H9 (cell line): ENCODE measurements around the gene KCNIP4. TPM values are rescaled to one million over a fixed set of nuclear protein-coding genes. Genes with fewer than 3 reads are reported as not detected.

Experiments
- DNase-seq: peaks from one replicate; pipeline ENCODE4 v3.0.0-alpha.2; 2017
- H2AFZ ChIP-seq: one replicate; pipeline ENCODE4 v1.6.1; 2013; ENCODE audit warnings: mild to moderate bottlenecking, low read length, control low read depth, moderate library complexity
- H2AK5ac ChIP-seq: 2 replicates; pipeline ENCODE4 v1.6.1; 2013; ENCODE audit warnings: low read length, control low read depth, mixed read lengths; ENCODE audit not compliant: insufficient read length
- H2BK120ac ChIP-seq: one replicate; pipeline ENCODE4 v1.6.1; 2013; ENCODE audit warnings: low read depth, mild to moderate bottlenecking, low read length, control low read depth, inconsistent platforms; ENCODE audit not compliant: poor library complexity, severe bottlenecking
- H2BK12ac ChIP-seq: 2 replicates; pipeline ENCODE4 v1.6.1; 2013; ENCODE audit warnings: low read length, control low read depth, mixed read lengths, low read depth; ENCODE audit not compliant: insufficient read length
- H2BK15ac ChIP-seq: 2 replicates; pipeline ENCODE4 v1.6.1; 2013; ENCODE audit warnings: low read depth, low read length, control low read depth
- H2BK20ac ChIP-seq: one replicate; pipeline ENCODE4 v1.6.1; 2013; ENCODE audit warnings: low read depth, mild to moderate bottlenecking, low read length, control low read depth, inconsistent platforms; ENCODE audit not compliant: poor library complexity, severe bottlenecking
- H2BK5ac ChIP-seq: 2 replicates; pipeline ENCODE4 v1.6.1; 2013; ENCODE audit warnings: low read length, control low read depth, mixed read lengths; ENCODE audit not compliant: insufficient read length
- H3K14ac ChIP-seq: 2 replicates; pipeline ENCODE4 v1.6.1; 2013; ENCODE audit warnings: low read length, control low read depth; ENCODE audit not compliant: insufficient read depth
- H3K18ac ChIP-seq: 2 replicates; pipeline ENCODE4 v1.6.1; 2013; ENCODE audit warnings: low read depth, mild to moderate bottlenecking, mixed read lengths, low read length, control low read depth; ENCODE audit not compliant: insufficient read length
- H3K23ac ChIP-seq: 2 replicates; pipeline ENCODE4 v1.6.1; 2013; ENCODE audit warnings: low read length, control low read depth, mixed read lengths, low read depth; ENCODE audit not compliant: insufficient read length
- H3K23me2 ChIP-seq: 2 replicates; pipeline ENCODE4 v1.6.1; 2013; ENCODE audit warnings: low read depth, mild to moderate bottlenecking, mixed read lengths, low read length, control low read depth; ENCODE audit not compliant: insufficient read length, poor library complexity, severe bottlenecking
- H3K27ac ChIP-seq: 2 replicates; pipeline ENCODE4 v1.5.1; 2013; ENCODE audit warnings: low read length, control low read depth, mixed read lengths, low read depth; ENCODE audit not compliant: insufficient read length
- H3K27me3 ChIP-seq: 2 replicates; pipeline ENCODE4 v1.6.1; 2013; ENCODE audit warnings: low read length, control low read depth, inconsistent platforms; ENCODE audit not compliant: insufficient read depth
- H3K4ac ChIP-seq: 2 replicates; pipeline ENCODE4 v1.6.1; 2013; ENCODE audit warnings: low read depth, mild to moderate bottlenecking, control low read depth, inconsistent platforms, low read length, moderate library complexity
- H3K4me1 ChIP-seq: 2 replicates; pipeline ENCODE4 v1.6.1; 2013; ENCODE audit warnings: low read length, control low read depth, inconsistent platforms; ENCODE audit not compliant: insufficient read depth
- H3K4me2 ChIP-seq: 2 replicates; pipeline ENCODE4 v1.6.1; 2013; ENCODE audit warnings: low read length, control low read depth, mixed read lengths; ENCODE audit not compliant: insufficient read length, insufficient read depth
- H3K56ac ChIP-seq: 2 replicates; pipeline ENCODE4 v1.6.1; 2013; ENCODE audit warnings: low read depth, mild to moderate bottlenecking, mixed read lengths, low read length, control low read depth; ENCODE audit not compliant: insufficient read length
- H3K79me1 ChIP-seq: 2 replicates; pipeline ENCODE4 v1.6.1; 2013; ENCODE audit warnings: low read depth, mild to moderate bottlenecking, moderate library complexity, low read length, control low read depth, inconsistent platforms; ENCODE audit not compliant: insufficient read depth, poor library complexity, severe bottlenecking
- H3K79me2 ChIP-seq: 2 replicates; pipeline ENCODE4 v1.6.1; 2013; ENCODE audit warnings: low read length, control low read depth, inconsistent platforms; ENCODE audit not compliant: insufficient read depth
- H3K9ac ChIP-seq: 2 replicates; pipeline ENCODE4 v1.6.1; 2013; ENCODE audit warnings: low read length, control low read depth, mixed read lengths; ENCODE audit not compliant: insufficient read length; ENCODE audit errors: extremely low read depth
- H3K9me3 ChIP-seq: one replicate; pipeline ENCODE4 v1.6.1; 2013; ENCODE audit warnings: low read depth, low read length, inconsistent platforms; ENCODE audit not compliant: control insufficient read depth
- H3T11ph ChIP-seq: one replicate; pipeline ENCODE4 v1.6.1; 2013; ENCODE audit warnings: mild to moderate bottlenecking, low read length, control low read depth, inconsistent platforms
- H4K20me1 ChIP-seq: one replicate; pipeline ENCODE4 v1.6.1; 2013; ENCODE audit not compliant: control insufficient read depth, insufficient read length, insufficient read depth
- H4K5ac ChIP-seq: 2 replicates; pipeline ENCODE4 v1.6.1; 2013; ENCODE audit warnings: low read depth, mild to moderate bottlenecking, mixed read lengths, low read length, control low read depth; ENCODE audit not compliant: insufficient read length
- H4K8ac ChIP-seq: replicated peaks from 2 replicates; pipeline ENCODE4 v1.6.1; 2013; ENCODE audit warnings: low read length, control low read depth, mixed read lengths, low read depth; ENCODE audit not compliant: insufficient read length
- H4K91ac ChIP-seq: 2 replicates; pipeline ENCODE4 v1.6.1; 2013; ENCODE audit warnings: low read depth, mild to moderate bottlenecking, moderate library complexity, mixed read lengths, low read length, control low read depth; ENCODE audit not compliant: insufficient read length
- H3K27ac Mint-ChIP-seq, 3 experiments: 2 replicates in 2 of 3; 3 replicates in 1 of 3; pipeline ENCODE4 v1.8.0; 2020 to 2021; ENCODE audit warnings: mixed read lengths in 3 of 3, mild to moderate bottlenecking in 1 of 3, moderate library complexity in 1 of 3
- H3K27me3 Mint-ChIP-seq: 2 replicates; pipeline ENCODE4 v1.8.0; 2021; ENCODE audit warnings: low read depth, mild to moderate bottlenecking, moderate library complexity, mixed read lengths
- H3K36me3 Mint-ChIP-seq, 3 experiments: 2 replicates in 2 of 3; 3 replicates in 1 of 3; pipeline ENCODE4 v1.8.0; 2020 to 2021; ENCODE audit warnings: low read depth in 3 of 3, mixed read lengths in 3 of 3; ENCODE audit not compliant: insufficient read depth in 1 of 3
- H3K4me1 Mint-ChIP-seq, 2 experiments: 2 replicates each; pipeline ENCODE4 v1.8.0; 2020; ENCODE audit warnings: mixed read lengths in 2 of 2
- H3K4me3 Mint-ChIP-seq, 2 experiments: 2 replicates in 1 of 2; 3 replicates in 1 of 2; pipeline ENCODE4 v1.8.0; 2020 to 2021; ENCODE audit warnings: mild to moderate bottlenecking in 2 of 2, mixed read lengths in 2 of 2, moderate library complexity in 1 of 2
- H3K9me3 Mint-ChIP-seq, 2 experiments: 2 replicates in 1 of 2; 3 replicates in 1 of 2; pipeline ENCODE4 v1.8.0; 2020; ENCODE audit warnings: mild to moderate bottlenecking in 2 of 2, mixed read lengths in 2 of 2, moderate library complexity in 1 of 2
- WGBS: extraction: QIAGEN DNeasy Blood & Tissue Kit; methylation state at CpG from one replicate; pipeline ENCODE4 v1.1.7; 2013; ENCODE audit warnings: missing lambda C conversion rate, low lambda C conversion rate, mixed read lengths; ENCODE audit not compliant: insufficient read length; ENCODE audit errors: extremely low coverage; 5-methylcytosine and 5-hydroxymethylcytosine counted together
- total RNA-seq: library from RNA; stranded (reverse); gene quantifications from 2 replicates; pipeline ENCODE4 v1.2.1, GENCODE V29; 2021
- TF ChIP-seq, protein P1 (sequence below): fragments of 200-600 bp; sonication (generic); conservative IDR thresholded peaks from 3 replicates; pipeline ENCODE4 v1.8.0; 2021; ENCODE audit warnings: antibody characterized with exemption, mild to moderate bottlenecking

Gene KCNIP4
- total RNA-seq, 1 experiment from 2014 or later: not detected

DNA sequence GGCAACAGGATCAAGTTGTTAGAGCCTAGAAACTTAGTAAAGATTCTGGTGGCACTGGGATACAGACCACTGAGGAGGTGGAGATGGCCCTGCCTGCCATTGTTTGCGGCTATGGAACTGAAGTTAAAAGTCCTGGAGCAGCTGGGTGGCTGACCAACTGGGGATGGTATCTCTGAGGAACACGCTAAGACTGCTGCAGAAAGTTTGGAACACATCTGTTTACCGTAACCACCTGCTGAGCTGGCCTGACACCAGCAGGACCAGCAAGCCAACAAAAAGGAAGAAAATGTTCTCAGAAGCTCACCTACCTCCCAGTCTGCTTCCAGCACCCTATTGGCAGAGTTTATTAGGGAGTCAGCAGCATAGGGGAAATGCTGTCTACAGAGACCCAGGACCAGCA is 1265.7 kb downstream of the KCNIP4 start:
- Mint-ChIP-seq H3K36me3 (peaks cover 0 to 2% (median 0%) of the 10 kb centered on the region in 3 experiments; a peak in 2 of 7 replicates), H3K9me3 (peaks cover under 1 to 6% of the 10 kb centered on the region in 2 experiments; a peak in 3 of 5 replicates), H3K4me1 (peaks cover under 1 to 7% of the 10 kb centered on the region in 2 experiments; a peak in 3 of 4 replicates), H3K27me3 (no peaks in the 10 kb centered on the region), H3K4me3 (no peak overlapping the region), H3K27ac (no peak overlapping the region; a peak in 1 of 7 replicates)
- Histone ChIP-seq H3K79me2 (no peaks in the 10 kb centered on the region), H3K14ac (no peak overlapping the region), H3K9ac (no peak overlapping the region), H4K20me1 (no peaks in the 10 kb centered on the region), H2BK5ac (no peak overlapping the region), H2BK12ac (no peak overlapping the region), H3K18ac (no peak overlapping the region), H3K27me3 (no peaks in the 10 kb centered on the region), H2AK5ac (no peak overlapping the region), H4K91ac (no peak overlapping the region), H3K4me2 (no peak overlapping the region), H2BK20ac (no peak overlapping the region), H3K27ac (no peak overlapping the region), H3K79me1 (no peaks in the 10 kb centered on the region), H3T11ph (no peak overlapping the region), H3K4ac (no peak overlapping the region), H2BK15ac (no peak overlapping the region), H3K4me1 (no peaks in the 10 kb centered on the region), H4K5ac (no peak overlapping the region), H3K23ac (no peak overlapping the region), H2BK120ac (no peak overlapping the region), H2AFZ (no peak overlapping the region), H4K8ac (no peak overlapping the region), H3K23me2 (no peaks in the 10 kb centered on the region), H3K9me3 (no peaks in the 10 kb centered on the region), H3K56ac (no peak overlapping the region)
- TF ChIP-seq, protein P1, sequence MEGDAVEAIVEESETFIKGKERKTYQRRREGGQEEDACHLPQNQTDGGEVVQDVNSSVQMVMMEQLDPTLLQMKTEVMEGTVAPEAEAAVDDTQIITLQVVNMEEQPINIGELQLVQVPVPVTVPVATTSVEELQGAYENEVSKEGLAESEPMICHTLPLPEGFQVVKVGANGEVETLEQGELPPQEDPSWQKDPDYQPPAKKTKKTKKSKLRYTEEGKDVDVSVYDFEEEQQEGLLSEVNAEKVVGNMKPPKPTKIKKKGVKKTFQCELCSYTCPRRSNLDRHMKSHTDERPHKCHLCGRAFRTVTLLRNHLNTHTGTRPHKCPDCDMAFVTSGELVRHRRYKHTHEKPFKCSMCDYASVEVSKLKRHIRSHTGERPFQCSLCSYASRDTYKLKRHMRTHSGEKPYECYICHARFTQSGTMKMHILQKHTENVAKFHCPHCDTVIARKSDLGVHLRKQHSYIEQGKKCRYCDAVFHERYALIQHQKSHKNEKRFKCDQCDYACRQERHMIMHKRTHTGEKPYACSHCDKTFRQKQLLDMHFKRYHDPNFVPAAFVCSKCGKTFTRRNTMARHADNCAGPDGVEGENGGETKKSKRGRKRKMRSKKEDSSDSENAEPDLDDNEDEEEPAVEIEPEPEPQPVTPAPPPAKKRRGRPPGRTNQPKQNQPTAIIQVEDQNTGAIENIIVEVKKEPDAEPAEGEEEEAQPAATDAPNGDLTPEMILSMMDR: no peak
- no CpG with 5 or more reads among the region's 3 CpGs for WGBS
- no peak for DNase-seq
